HEK293 (cell line): ENCODE measurements around the gene DYNLT2.

Experiments
- CTCF ChIA-PET: fragments of 350-600 bp; formaldehyde crosslinking; extraction: SDS; loops from one replicate; lab custom pipeline; 2021; ENCODE audit warnings: antibody characterized with exemption; lab: Yijun Ruan, JAX
- POLR2A ChIA-PET: fragments of 300-600 bp; formaldehyde crosslinking; extraction: SDS; loops from one replicate; lab custom pipeline; 2020; ENCODE audit warnings: antibody characterized with exemption, inconsistent platforms; lab: Yijun Ruan, JAX
- H3K27ac ChIP-seq: fragments of 200-500 bp; sonication (Bioruptor generic); 2 replicates; pipeline ENCODE4 v1.5.1; 2014; ENCODE audit warnings: low read depth, low read length, control low read depth, inconsistent platforms; ENCODE audit errors: extremely low read depth
- H3K36me3 ChIP-seq, 2 experiments: fragments of 200-500 bp in 1 of 2; sonication (Bioruptor generic) in 1 of 2; 1 replicate in 1 of 2; 2 replicates in 1 of 2; pipeline ENCODE4 v1.5.1; 2014 to 2017; ENCODE audit warnings: inconsistent platforms in 2 of 2, low read length in 2 of 2; ENCODE audit not compliant: control insufficient read depth in 2 of 2, insufficient read depth in 1 of 2
- H3K4me1 ChIP-seq: fragments of 200-500 bp; sonication (Bioruptor generic); 2 replicates; pipeline ENCODE4 v1.5.1; 2014; ENCODE audit warnings: mild to moderate bottlenecking, low read length, inconsistent platforms; ENCODE audit not compliant: control insufficient read depth, insufficient read depth
- H3K4me3 ChIP-seq: 2 replicates; pipeline ENCODE4 v1.5.1; 2011; ENCODE audit warnings: low read depth, mild to moderate bottlenecking, control low read depth, low read length, moderate library complexity
- H3K9me3 ChIP-seq: fragments of 200-500 bp; sonication (Bioruptor generic); 2 replicates; pipeline ENCODE4 v1.5.1; 2014; ENCODE audit warnings: low read depth, low read length, inconsistent platforms; ENCODE audit not compliant: control insufficient read depth, insufficient read depth
- HOXD13 ChIP-seq: sonication (generic); formaldehyde crosslinking; IDR thresholded peaks from 2 replicates; pipeline ENCODE4 v1.8.0; 2022; ENCODE audit warnings: missing genetic modification reagents, borderline replicate concordance
- KLF8 ChIP-seq: fragments of 450-650 bp; formaldehyde crosslinking; IDR thresholded peaks from 2 replicates; pipeline ENCODE4 v1.5.1; 2016; ENCODE audit warnings: missing biosample characterization, missing genetic modification characterization
- PRDM10 ChIP-seq: fragments of 450-650 bp; formaldehyde crosslinking; IDR thresholded peaks from 2 replicates; pipeline ENCODE4 v1.5.1; 2016; ENCODE audit warnings: missing biosample characterization, missing genetic modification characterization
- SCRT2 ChIP-seq: fragments of 450-650 bp; formaldehyde crosslinking; IDR thresholded peaks from 2 replicates; pipeline ENCODE4 v1.5.1; 2016; ENCODE audit warnings: missing biosample characterization, missing genetic modification characterization
- SP2 ChIP-seq: fragments of 450-650 bp; formaldehyde crosslinking; IDR thresholded peaks from 2 replicates; pipeline ENCODE4 v1.5.1; 2016; ENCODE audit warnings: missing biosample characterization, missing genetic modification characterization
- ZEB2 ChIP-seq: fragments of 450-650 bp; formaldehyde crosslinking; IDR thresholded peaks from 2 replicates; pipeline ENCODE4 v1.5.1; 2016; ENCODE audit warnings: missing biosample characterization, missing genetic modification characterization
- ZNF112 ChIP-seq: fragments of 450-650 bp; formaldehyde crosslinking; IDR thresholded peaks from 2 replicates; pipeline ENCODE4 v1.5.0; 2017; ENCODE audit warnings: missing biosample characterization, missing genetic modification characterization
- ZNF157 ChIP-seq: fragments of 450-650 bp; formaldehyde crosslinking; IDR thresholded peaks from 2 replicates; pipeline ENCODE4 v1.5.1; 2016; ENCODE audit warnings: missing biosample characterization, missing genetic modification characterization
- ZNF404 ChIP-seq: fragments of 450-650 bp; formaldehyde crosslinking; IDR thresholded peaks from 2 replicates; pipeline ENCODE4 v1.5.1; 2017; ENCODE audit warnings: missing biosample characterization, missing genetic modification characterization
- ZNF580 ChIP-seq: fragments of 450-650 bp; formaldehyde crosslinking; IDR thresholded peaks from 2 replicates; pipeline ENCODE4 v1.5.1; 2016; ENCODE audit warnings: missing biosample characterization, missing genetic modification characterization
- ZNF629 ChIP-seq: fragments of 450-650 bp; formaldehyde crosslinking; IDR thresholded peaks from 2 replicates; pipeline ENCODE4 v1.5.1; 2017; ENCODE audit warnings: missing biosample characterization, missing genetic modification characterization
- ZNF670 ChIP-seq: fragments of 450-650 bp; formaldehyde crosslinking; IDR thresholded peaks from 2 replicates; pipeline ENCODE4 v1.5.1; 2016; ENCODE audit warnings: missing biosample characterization, missing genetic modification characterization, low read depth
- ZXDB ChIP-seq: fragments of 450-650 bp; formaldehyde crosslinking; IDR thresholded peaks from 2 replicates; pipeline ENCODE4 v1.5.1; 2016; ENCODE audit warnings: missing biosample characterization, missing genetic modification characterization
- TF ChIP-seq, protein P1 (sequence below): fragments of 450-650 bp; formaldehyde crosslinking; IDR thresholded peaks from 2 replicates; pipeline ENCODE4 v1.5.1; 2016; ENCODE audit warnings: missing biosample characterization, missing genetic modification characterization
- TF ChIP-seq, protein P2 (sequence below): fragments of 450-650 bp; formaldehyde crosslinking; IDR thresholded peaks from 2 replicates; pipeline ENCODE4 v1.5.1; 2017; ENCODE audit warnings: missing biosample characterization, missing genetic modification characterization
- TF ChIP-seq, protein P3 (sequence below): fragments of 450-650 bp; formaldehyde crosslinking; IDR thresholded peaks from 2 replicates; pipeline ENCODE4 v1.5.1; 2016; ENCODE audit warnings: missing biosample characterization, missing genetic modification characterization

The DYNLT2 gene

GRCh38 chr6:169798764-169799473 is 47.5 kb upstream of the DYNLT2 start (continued):
- no peak for TF ChIP-seq SCRT2 (tag by site-specific recombination)
- no peak for TF ChIP-seq ZNF112
- TF ChIP-seq, protein P1, sequence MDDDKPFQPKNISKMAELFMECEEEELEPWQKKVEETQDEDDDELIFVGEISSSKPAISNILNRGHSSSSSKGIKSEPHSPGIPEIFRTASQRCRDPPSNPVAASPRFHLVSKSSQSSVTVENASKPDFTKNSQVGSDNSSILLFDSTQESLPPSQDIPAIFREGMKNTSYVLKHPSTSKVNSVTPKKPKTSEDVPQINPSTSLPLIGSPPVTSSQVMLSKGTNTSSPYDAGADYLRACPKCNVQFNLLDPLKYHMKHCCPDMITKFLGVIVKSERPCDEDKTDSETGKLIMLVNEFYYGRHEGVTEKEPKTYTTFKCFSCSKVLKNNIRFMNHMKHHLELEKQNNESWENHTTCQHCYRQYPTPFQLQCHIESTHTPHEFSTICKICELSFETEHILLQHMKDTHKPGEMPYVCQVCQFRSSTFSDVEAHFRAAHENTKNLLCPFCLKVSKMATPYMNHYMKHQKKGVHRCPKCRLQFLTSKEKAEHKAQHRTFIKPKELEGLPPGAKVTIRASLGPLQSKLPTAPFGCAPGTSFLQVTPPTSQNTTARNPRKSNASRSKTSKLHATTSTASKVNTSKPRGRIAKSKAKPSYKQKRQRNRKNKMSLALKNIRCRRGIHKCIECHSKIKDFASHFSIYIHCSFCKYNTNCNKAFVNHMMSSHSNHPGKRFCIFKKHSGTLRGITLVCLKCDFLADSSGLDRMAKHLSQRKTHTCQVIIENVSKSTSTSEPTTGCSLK (tag by site-specific recombination), result no peak
- TF ChIP-seq ZXDB, result no peak
- TF ChIP-seq ZNF670, result no peak
- TF ChIP-seq, protein P2, sequence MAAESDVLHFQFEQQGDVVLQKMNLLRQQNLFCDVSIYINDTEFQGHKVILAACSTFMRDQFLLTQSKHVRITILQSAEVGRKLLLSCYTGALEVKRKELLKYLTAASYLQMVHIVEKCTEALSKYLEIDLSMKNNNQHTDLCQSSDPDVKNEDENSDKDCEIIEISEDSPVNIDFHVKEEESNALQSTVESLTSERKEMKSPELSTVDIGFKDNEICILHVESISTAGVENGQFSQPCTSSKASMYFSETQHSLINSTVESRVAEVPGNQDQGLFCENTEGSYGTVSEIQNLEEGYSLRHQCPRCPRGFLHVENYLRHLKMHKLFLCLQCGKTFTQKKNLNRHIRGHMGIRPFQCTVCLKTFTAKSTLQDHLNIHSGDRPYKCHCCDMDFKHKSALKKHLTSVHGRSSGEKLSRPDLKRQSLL (tag by site-specific recombination), result no peak
- TF ChIP-seq ZNF157 (tag by site-specific recombination), result no peak
- TF ChIP-seq SP2 (tag by site-specific recombination), result no peak
- TF ChIP-seq, protein P3, sequence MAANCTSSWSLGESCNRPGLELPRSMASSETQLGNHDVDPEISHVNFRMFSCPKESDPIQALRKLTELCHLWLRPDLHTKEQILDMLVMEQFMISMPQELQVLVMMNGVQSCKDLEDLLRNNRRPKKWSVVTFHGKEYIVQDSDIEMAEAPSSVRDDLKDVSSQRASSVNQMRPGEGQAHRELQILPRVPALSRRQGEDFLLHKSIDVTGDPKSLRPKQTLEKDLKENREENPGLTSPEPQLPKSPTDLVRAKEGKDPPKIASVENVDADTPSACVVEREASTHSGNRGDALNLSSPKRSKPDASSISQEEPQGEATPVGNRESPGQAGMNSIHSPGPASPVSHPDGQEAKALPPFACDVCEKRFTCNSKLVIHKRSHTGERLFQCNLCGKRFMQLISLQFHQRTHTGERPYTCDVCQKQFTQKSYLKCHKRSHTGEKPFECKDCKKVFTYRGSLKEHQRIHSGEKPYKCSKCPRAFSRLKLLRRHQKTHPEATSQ (tag by site-specific recombination), result no peak
- no peak for TF ChIP-seq KLF8 (tag by site-specific recombination)
- 0 out of 2 replicates have a peak, but pooled peaks have one; percentile 37 for TF ChIP-seq ZNF629 (tag by site-specific recombination)
- no peak for TF ChIP-seq ZNF404
- no peak for TF ChIP-seq ZEB2 (tag by site-specific recombination)
- no peak for TF ChIP-seq ZNF580

GRCh38 chr6:169795196-169795595 is 43.8 kb upstream of the DYNLT2 start:
- Histone ChIP-seq H3K27ac (no peak overlapping the region), H3K4me1 (peaks cover 10% of the 10 kb centered on the region; the same call in 1 of the 2 replicates), H3K9me3 (no peaks in the 10 kb centered on the region), H3K4me3 (no peak overlapping the region), H3K36me3 (no peaks in the 10 kb centered on the region)
- TF ChIP-seq HOXD13 (CRISPR knock-in tag) (no peak), PRDM10 (tag by site-specific recombination) (peak; percentile 69)
- POLR2A ChIA-PET, result interaction anchor here (1.4 kb wide), 1 partner anchor 9 kb away, joined by 4 read pairs; no protein-coding TSS in a partner anchor
- CTCF ChIA-PET, result interaction anchor here (0.7 to 2.7 kb wide), 5 partner anchors 8 to 151 kb away, joined by 3 to 14 read pairs (median 3); no protein-coding TSS in a partner anchor
